NB4 (cell line): ENCODE measurements around the gene TLR8.

Source experiments
- POLR2A ChIP-seq: IDR thresholded peaks from 2 replicates; pipeline ENCODE4 v1.6.1; 2011; ENCODE audit warnings: mild to moderate bottlenecking; ENCODE audit not compliant: insufficient read length; ENCODE audit errors: extremely low read depth
- TF ChIP-seq, protein P1 (sequence below): IDR thresholded peaks from one replicate; pipeline ENCODE4 v1.5.1; 2012; ENCODE audit warnings: low read depth, low read length

DNA sequence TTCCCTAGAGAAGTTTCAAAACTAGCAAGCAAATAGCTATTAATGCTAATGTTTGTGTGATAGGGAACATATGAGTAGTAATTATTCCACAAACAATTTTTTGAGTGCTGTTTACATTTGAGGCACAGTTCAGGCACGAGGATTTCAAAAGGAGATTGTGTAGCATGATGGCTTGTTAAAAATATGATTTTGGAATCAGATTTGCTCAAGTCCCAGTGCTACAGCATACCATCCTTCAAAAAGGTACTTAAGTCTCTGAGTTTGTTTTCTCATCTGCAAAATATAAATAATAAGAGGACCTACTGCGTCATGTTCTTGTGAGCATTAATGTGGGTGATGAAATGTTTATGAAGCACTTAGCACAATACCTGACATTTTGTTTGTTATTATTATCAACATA is 11.3 kb downstream of the TLR8 start:
- TF ChIP-seq, protein P1, sequence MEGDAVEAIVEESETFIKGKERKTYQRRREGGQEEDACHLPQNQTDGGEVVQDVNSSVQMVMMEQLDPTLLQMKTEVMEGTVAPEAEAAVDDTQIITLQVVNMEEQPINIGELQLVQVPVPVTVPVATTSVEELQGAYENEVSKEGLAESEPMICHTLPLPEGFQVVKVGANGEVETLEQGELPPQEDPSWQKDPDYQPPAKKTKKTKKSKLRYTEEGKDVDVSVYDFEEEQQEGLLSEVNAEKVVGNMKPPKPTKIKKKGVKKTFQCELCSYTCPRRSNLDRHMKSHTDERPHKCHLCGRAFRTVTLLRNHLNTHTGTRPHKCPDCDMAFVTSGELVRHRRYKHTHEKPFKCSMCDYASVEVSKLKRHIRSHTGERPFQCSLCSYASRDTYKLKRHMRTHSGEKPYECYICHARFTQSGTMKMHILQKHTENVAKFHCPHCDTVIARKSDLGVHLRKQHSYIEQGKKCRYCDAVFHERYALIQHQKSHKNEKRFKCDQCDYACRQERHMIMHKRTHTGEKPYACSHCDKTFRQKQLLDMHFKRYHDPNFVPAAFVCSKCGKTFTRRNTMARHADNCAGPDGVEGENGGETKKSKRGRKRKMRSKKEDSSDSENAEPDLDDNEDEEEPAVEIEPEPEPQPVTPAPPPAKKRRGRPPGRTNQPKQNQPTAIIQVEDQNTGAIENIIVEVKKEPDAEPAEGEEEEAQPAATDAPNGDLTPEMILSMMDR = no peak
- TF ChIP-seq POLR2A = no peak
